NB4 (cell line): Measurements from ENCODE around the gene SRPRB.

Experiments used
- POLR2A ChIP-seq: IDR thresholded peaks from 2 replicates; pipeline ENCODE4 v1.6.1; 2011; ENCODE audit warnings: mild to moderate bottlenecking; ENCODE audit not compliant: insufficient read length; ENCODE audit errors: extremely low read depth
- TF ChIP-seq, protein P1 (sequence below): IDR thresholded peaks from one replicate; pipeline ENCODE4 v1.5.1; 2012; ENCODE audit warnings: low read depth, low read length
- TF ChIP-seq, protein P2 (sequence below): IDR thresholded peaks from 2 replicates; pipeline ENCODE4 v1.6.1; 2011; ENCODE audit warnings: low read depth, low read length

DNA sequence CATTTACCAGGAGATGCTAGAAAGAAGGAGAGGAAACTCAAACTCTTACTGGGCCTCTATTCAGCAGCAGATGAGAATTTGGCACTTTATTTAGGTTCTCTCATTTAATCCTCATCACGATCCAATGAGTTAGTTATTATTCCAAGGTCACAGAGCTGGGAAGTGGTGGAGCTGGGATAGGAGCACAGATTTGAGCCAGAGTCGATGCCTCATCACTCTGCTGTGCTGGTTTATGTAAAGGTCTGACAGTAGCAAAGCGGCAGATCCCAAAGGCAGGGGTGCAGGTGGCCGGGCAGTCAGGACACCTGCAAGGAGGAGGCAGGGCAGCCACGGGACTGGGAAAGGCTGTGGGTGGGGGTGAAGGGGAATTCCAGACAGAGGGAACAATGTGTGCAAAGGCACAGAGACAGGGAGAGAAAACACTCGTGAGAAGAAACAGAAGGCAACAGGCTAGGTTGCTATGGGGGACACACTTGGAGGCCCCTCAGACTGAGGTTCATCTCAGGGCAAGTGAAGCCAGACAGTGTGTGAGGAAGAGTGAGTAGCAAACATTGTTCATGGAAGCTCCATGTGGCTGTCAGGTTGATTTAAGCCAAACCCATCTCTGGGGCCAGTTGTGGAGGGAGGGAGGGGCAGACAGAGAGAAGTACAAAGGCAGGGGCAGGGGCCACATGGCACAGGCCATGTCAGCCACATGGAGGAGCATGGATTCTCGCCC, 63.3 kb downstream of the SRPRB start:
- TF ChIP-seq, protein P1, sequence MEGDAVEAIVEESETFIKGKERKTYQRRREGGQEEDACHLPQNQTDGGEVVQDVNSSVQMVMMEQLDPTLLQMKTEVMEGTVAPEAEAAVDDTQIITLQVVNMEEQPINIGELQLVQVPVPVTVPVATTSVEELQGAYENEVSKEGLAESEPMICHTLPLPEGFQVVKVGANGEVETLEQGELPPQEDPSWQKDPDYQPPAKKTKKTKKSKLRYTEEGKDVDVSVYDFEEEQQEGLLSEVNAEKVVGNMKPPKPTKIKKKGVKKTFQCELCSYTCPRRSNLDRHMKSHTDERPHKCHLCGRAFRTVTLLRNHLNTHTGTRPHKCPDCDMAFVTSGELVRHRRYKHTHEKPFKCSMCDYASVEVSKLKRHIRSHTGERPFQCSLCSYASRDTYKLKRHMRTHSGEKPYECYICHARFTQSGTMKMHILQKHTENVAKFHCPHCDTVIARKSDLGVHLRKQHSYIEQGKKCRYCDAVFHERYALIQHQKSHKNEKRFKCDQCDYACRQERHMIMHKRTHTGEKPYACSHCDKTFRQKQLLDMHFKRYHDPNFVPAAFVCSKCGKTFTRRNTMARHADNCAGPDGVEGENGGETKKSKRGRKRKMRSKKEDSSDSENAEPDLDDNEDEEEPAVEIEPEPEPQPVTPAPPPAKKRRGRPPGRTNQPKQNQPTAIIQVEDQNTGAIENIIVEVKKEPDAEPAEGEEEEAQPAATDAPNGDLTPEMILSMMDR = no peak
- TF ChIP-seq, protein P2, sequence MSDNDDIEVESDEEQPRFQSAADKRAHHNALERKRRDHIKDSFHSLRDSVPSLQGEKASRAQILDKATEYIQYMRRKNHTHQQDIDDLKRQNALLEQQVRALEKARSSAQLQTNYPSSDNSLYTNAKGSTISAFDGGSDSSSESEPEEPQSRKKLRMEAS = no peak
- no peak for TF ChIP-seq POLR2A
